ENCODE measurements around the gene DIABLO. TPM values are rescaled to one million over a fixed set of nuclear protein-coding genes. Genes with fewer than 3 reads are reported as not detected.

Gene DIABLO
- total RNA-seq, 1 experiment from 2014 or later: 47.9 TPM

DNA sequence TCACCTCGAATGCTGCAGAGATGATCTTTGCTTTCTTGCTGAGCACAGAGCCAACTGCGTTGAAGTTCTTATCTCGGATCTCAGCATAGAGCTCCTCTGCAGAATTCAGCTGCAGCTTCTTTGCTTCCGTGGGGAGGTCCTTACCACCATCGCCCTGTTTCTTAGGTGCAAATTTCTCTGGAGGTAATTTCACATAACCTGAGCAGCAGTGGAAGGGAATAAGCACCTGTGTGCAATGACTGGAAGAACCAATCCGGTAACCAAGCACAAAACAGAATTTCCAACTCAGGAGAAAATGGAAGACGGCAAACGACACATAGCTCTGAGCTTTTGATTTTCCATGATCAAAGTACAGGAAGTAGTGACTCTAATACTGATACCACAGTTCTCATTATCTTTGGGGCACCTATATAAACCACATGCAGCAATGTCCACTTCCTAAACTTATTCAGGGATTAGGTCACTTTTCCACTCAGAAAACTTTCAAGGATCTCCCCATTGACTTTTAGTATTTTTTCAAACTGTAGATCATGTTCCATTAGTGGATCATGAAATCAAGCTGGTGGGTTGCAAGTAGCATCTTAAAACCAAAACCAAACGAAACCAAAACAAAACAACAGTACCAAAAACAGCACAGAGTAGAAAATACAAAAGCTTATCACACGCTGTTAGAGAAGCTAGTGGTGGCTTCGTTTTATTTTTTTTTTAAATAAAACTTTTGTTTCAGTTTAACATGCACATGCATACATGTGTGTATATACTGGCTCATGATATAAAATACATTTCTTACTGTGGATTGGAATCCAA, 18.9 kb upstream of the DIABLO start:
- Histone ChIP-seq H4K20me1 (ENCODE audit: insufficient read depth) (no peaks in the 10 kb centered on the region), H3K27ac (no peak overlapping the region), H3F3A (ENCODE audit: insufficient read depth, low read depth) (no peaks in the 10 kb centered on the region), H3K27me3 (ENCODE audit: insufficient read depth, low read depth) (no peaks in the 10 kb centered on the region), H2AFZ (no peak overlapping the region), H3K4me2 (no peak overlapping the region), H3K36me3 (ENCODE audit: low read depth) (no peaks in the 10 kb centered on the region), H3K79me2 (ENCODE audit: low read depth) (no peaks in the 10 kb centered on the region), H3K4me1 (replicated peaks; ENCODE audit: insufficient read depth) (no peaks in the 10 kb centered on the region), H3K4me3 (no peak overlapping the region), H3K9me2 (ENCODE audit: insufficient read depth) (no peaks in the 10 kb centered on the region), H3K9me3 (ENCODE audit: insufficient read depth, low read depth) (no peaks in the 10 kb centered on the region)
- ChIA-PET POLR2A (ENCODE audit: unreplicated experiment) (interaction anchor here (0.6 kb wide), 1 partner anchor 229 kb away, joined by 4 read pairs; no protein-coding TSS in a partner anchor), CTCF (interaction anchor here (0.6 kb wide), 1 partner anchor 13 kb away, joined by 4 read pairs; no protein-coding TSS in a partner anchor)
- no peak for TF ChIP-seq EZH2 (IDR thresholded peaks at IDR 0.05; ENCODE audit: low read depth)
- TF ChIP-seq, protein P1, sequence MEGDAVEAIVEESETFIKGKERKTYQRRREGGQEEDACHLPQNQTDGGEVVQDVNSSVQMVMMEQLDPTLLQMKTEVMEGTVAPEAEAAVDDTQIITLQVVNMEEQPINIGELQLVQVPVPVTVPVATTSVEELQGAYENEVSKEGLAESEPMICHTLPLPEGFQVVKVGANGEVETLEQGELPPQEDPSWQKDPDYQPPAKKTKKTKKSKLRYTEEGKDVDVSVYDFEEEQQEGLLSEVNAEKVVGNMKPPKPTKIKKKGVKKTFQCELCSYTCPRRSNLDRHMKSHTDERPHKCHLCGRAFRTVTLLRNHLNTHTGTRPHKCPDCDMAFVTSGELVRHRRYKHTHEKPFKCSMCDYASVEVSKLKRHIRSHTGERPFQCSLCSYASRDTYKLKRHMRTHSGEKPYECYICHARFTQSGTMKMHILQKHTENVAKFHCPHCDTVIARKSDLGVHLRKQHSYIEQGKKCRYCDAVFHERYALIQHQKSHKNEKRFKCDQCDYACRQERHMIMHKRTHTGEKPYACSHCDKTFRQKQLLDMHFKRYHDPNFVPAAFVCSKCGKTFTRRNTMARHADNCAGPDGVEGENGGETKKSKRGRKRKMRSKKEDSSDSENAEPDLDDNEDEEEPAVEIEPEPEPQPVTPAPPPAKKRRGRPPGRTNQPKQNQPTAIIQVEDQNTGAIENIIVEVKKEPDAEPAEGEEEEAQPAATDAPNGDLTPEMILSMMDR (conservative IDR thresholded peaks at IDR 0.05): no peak
- no TSS peak for BruUV-seq (replicated peaks)
- no peak for DNase-seq
- intact Hi-C loops (cut with micrococcal nuclease; ENCODE audit: unreplicated experiment): no loop called here

DNA sequence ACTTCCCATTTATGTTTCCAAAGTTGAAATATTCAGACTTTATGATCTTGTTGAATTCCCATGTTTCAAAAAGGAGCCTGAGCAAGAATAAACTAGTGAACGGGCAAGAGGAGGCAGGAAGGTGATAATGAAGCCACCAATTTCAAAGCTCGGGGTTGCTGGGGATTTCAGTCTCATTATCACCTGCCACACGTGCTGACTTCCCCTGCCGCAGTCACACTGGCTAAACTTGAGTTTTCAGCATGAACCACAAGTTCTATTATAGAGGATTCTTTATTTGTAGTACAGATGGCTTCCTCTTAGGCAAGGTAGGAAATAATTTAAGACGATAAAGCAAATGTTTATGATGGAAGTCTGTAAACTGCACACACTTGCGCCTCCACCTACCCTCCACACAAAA, 18.1 kb upstream of the DIABLO start:
- Histone ChIP-seq H3K4me2 (no peak overlapping the region), H3K27me3 (ENCODE audit: insufficient read depth, low read depth) (no peaks in the 10 kb centered on the region), H2AFZ (no peak overlapping the region), H3K36me3 (ENCODE audit: low read depth) (no peaks in the 10 kb centered on the region), H3K9me3 (ENCODE audit: insufficient read depth, low read depth) (no peaks in the 10 kb centered on the region), H3K79me2 (ENCODE audit: low read depth) (no peaks in the 10 kb centered on the region), H4K20me1 (ENCODE audit: insufficient read depth) (no peaks in the 10 kb centered on the region), H3K4me3 (no peak overlapping the region), H3K9me2 (ENCODE audit: insufficient read depth) (no peaks in the 10 kb centered on the region), H3K4me1 (replicated peaks; ENCODE audit: insufficient read depth) (no peaks in the 10 kb centered on the region), H3F3A (ENCODE audit: insufficient read depth, low read depth) (no peaks in the 10 kb centered on the region), H3K27ac (no peak overlapping the region)
- intact Hi-C loops (cut with micrococcal nuclease; ENCODE audit: unreplicated experiment): no loop called here
- DNase-seq: no peak
- ChIA-PET POLR2A (ENCODE audit: unreplicated experiment) (no interaction called here), CTCF (no interaction called here)
- no TSS peak for BruUV-seq (replicated peaks)
- TF ChIP-seq EZH2 (IDR thresholded peaks at IDR 0.05; ENCODE audit: low read depth): no peak
- TF ChIP-seq, protein P1 (conservative IDR thresholded peaks at IDR 0.05): no peak

DNA sequence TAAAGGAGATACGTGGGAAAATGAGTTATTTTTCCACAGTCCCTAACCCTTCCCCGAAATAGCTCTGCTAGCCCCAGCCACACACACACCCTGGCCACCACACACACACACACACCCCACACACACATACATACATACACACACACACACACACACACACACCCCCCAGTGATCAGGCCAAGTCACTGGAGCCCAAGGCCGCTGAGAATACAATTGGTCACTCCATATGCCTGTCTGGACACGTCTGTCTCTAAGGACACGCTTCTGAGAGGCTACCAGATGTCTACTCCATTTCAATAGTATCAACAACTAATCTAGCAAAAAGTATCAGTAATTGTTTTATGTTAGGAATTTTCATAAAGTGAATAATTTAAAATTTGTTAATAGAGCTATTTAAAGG, 13.0 kb upstream of the DIABLO start:
- Histone ChIP-seq H3K4me1 (replicated peaks; ENCODE audit: insufficient read depth) (no peaks in the 10 kb centered on the region), H3K9me3 (ENCODE audit: insufficient read depth, low read depth) (no peaks in the 10 kb centered on the region), H3K27ac (no peak overlapping the region), H3K9me2 (ENCODE audit: insufficient read depth) (no peaks in the 10 kb centered on the region), H3K4me2 (no peak overlapping the region), H3K36me3 (ENCODE audit: low read depth) (0 out of 2 replicates have a peak, but pooled peaks cover 3% of the 10 kb centered on the region), H3K79me2 (ENCODE audit: low read depth) (no peaks in the 10 kb centered on the region), H3K27me3 (ENCODE audit: insufficient read depth, low read depth) (no peaks in the 10 kb centered on the region), H3F3A (ENCODE audit: insufficient read depth, low read depth) (no peaks in the 10 kb centered on the region), H3K4me3 (no peak overlapping the region), H4K20me1 (ENCODE audit: insufficient read depth) (no peaks in the 10 kb centered on the region), H2AFZ (no peak overlapping the region)
- ChIA-PET POLR2A (ENCODE audit: unreplicated experiment) (interaction anchor here (0.6 kb wide), 1 partner anchor 9 kb away, joined by 3 read pairs; no protein-coding TSS in a partner anchor), CTCF (no interaction called here)
- DNase-seq: no peak
- TF ChIP-seq, protein P1 (conservative IDR thresholded peaks at IDR 0.05): no peak
- TF ChIP-seq EZH2 (IDR thresholded peaks at IDR 0.05; ENCODE audit: low read depth): no peak
- no TSS peak for BruUV-seq (replicated peaks)
- intact Hi-C loops (cut with micrococcal nuclease; ENCODE audit: unreplicated experiment): no loop called here

All from PC-9 (cell line).